Fibroblast of skin of left biceps (primary cell): ENCODE results near the gene WDR18.

Experiments
- DNase-seq, 2 experiments: peaks; one replicate each; pipeline ENCODE4 v3.0.0-alpha.2; 2013; ENCODE audit warnings: low read depth in 2 of 2

The WDR18 gene

DNA sequence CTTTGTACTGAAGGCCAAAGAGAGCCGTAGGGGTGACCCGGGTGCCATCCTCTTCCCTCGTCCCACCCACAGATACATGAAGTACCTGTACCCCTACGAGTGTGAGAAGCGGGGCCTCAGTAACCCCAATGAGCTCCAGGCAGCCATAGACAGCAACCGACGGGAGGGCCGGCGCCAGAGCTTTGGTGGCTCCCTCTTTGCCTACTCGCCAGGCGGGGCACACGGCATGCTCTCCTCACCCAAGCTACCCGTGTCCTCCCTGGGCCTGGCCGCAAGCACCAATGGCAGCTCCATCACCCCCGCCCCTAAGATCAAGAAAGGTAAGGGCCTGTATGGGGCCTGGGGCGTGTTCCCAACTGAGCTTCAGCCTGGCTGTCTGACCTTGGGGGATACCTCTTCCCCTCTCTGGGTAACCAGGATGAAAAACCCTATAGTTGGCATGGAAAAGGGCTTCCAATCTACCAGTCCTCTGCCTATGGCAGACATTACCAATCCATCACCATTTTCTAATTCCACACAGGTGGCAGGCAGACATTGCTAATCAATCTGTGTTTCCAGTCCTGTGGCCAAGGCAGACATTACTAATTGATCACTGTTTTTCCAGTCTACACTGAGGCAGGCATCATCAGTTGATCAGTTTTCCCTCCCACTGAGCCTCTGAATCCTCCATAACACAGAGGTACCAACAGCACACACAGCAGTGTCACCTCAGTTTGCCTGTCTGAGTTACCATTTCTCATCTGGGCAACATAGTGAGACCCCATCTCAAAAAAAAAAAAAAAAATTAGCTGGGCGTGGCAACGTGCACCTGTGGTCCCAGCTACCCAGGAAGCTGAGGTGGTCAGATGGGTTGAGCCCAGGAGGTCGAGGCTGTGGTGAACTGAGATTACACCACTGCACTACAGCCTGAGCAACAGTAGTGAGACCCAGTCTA lies 19.1 kb upstream of the WDR18 start:
- DNase-seq = no peak

DNA sequence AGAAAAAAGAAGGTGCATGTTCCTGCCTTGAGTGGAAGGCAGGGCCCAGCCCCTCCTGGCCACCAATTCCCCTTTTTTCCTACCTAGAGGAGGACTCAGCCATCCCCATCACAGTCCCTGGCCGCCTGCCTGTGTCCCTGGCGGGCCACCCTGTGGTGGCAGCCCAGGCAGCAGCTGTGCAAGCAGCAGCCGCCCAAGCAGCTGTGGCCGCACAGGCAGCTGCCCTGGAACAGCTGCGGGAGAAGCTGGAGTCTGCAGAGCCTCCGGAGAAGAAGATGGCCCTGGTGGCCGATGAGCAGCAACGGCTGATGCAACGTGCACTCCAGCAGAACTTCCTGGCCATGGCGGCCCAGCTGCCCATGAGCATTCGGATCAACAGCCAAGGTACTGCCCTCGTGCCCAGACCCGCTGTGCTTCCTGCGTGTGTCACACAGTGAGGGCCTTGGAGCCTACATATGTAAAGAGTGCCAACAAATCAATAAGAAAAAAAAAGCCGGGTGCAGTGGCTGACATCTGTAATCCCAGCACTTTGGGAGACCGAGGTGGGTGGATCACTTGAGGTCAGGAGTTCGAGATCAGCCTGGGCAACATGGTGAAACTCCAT lies 17.6 kb upstream of the WDR18 start:
- DNase-seq = no peak

DNA sequence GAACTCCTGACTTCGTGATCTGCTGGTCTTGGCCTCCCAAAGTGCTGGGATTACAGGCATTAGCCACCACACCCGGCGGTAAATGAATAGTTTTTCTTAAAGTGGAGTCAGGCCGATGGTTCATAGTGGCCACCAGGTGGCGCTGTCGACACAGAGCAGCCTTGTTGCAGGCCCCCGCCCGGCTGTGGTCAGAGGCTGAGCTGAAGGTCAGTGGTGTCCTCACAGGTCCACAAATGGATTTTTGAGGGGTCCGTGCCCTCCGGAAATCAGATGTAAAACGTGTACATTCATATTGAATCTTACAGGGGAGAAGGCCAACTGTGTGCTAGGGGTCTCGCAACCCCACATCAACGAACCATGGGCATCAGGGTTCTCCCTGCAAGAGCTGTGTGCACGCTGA lies 13.4 kb upstream of the WDR18 start:
- DNase-seq = no peak

DNA sequence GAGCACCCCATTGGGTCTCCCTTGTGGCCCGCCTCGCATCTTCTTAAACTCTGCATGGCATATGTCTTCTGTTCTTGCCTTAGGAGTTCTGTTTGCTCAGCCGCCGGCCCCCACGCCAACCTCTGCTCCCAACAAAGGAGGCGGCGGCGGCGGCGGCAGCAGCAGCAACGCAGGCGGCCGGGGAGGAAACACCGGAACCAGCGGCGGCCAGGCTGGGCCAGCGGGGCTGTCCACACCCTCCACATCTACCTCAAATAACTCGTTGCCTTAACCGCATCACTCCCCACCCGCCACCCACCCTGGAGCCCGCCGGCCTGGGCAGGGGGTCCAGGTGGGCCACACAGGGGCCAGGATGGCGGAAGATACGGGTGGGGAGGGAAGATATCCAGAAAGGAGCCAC lies 12.3 kb upstream of the WDR18 start:
- DNase-seq = no peak

GRCh38 chr19:972281-972680 lies 11.9 kb upstream of the WDR18 start:
- no peak for DNase-seq

DNA sequence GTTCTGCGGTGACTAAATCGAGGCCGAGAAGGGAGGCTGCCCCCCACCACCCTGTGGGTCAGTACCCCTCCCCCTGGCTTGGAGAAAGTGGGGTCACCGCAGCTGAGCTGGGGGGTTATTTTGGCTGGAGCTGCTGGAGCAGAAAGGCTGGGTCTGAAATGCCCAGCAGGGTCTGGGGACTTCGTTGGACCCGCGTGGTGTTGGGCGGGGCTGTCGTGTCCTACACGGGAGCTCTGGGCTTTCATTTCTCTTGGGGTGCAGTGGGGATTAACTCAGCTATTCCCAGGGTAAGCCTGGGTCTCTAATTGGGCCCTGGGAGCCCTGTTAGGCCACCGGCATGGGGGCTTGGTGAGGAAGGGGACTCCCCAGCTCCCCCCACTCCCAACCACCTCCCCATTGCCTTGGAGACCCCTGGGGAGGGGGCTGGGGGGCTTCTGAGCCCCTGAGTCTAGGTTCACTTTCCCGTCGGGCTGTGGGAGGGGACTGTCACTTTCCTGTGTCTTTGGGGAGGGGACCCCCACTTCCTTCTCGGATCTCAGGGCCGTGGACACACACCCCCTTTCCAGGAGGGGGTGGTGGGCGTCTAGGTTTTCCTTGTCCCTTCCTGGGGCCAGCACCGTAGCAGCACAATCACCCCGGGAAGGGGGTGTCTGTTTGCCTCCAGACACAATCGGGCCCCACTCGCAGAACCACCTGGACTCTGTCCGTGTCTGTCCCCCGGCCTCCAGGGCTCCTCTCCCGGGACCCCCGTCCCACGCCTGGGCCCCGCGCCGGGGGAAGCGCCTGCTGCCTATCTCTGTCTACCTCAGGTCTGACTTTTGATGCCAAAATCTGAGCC lies 10.2 kb upstream of the WDR18 start:
- no peak for DNase-seq

DNA sequence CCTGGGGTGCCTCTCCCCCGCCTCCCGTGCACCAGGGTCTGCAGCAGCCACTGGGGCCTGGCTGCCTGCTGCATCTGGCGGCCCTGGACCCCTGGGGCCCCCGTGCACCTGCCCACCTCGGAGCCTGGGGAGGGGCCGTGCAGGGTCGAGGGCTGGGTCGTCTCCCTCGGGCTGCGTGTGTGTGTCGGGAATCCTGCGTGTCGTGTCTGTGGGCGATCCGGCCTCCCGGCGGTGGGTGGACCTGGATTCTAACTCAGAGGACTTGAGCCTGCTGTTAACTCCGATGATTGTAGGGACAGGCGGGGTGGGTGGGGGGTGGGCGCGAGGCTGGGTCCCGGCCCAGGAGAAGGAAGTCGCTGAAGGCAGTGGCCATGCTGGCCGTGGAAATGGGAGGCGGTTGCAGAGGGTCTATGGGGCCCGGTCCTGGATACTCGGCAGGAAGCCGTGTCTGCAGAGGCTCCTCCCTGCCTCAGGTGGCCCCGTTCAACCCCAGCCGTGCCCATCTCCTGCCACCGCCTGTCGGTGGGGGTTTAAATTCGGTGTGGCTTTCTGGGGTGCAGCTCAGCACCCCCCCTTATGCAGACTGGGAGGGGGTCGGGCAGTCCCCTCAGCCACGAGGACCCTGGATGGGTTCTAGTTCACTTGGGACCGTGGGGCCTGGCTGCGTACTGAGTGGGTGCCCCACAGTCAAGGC lies 9.4 kb upstream of the WDR18 start:
- no peak for DNase-seq

DNA sequence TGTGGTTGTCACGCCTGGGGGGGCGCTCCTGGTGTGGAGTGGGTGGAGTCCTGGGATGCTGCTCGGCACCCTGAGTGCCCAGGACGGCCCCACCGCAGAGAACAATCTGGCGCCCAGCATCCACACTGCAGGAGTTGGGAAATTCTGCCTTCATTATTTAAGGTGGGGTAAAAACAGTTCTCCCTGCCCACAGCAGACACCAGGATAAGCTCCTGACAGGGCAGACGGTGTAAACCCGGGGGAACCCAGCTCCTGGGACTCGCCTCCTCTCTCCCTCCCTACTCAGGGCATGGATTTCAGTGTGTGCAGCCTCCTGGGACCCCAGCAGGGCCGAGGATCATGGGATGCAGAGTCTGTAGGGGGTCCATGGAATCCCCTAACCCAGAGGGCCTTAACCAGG lies 7.7 kb upstream of the WDR18 start:
- no peak for DNase-seq

- no peak for DNase-seq
Observed at GRCh38 chr19:977058-977464, 7.1 kb upstream of the WDR18 start.

GRCh38 chr19:979318-979741 lies 4.8 kb upstream of the WDR18 start:
- DNase-seq = no peak

- DNase-seq = no peak
Observed at GRCh38 chr19:980133-980998, 3.8 kb upstream of the WDR18 start.

- no peak for DNase-seq
Observed at GRCh38 chr19:982567-983170, 1.5 kb upstream of the WDR18 start.

DNA sequence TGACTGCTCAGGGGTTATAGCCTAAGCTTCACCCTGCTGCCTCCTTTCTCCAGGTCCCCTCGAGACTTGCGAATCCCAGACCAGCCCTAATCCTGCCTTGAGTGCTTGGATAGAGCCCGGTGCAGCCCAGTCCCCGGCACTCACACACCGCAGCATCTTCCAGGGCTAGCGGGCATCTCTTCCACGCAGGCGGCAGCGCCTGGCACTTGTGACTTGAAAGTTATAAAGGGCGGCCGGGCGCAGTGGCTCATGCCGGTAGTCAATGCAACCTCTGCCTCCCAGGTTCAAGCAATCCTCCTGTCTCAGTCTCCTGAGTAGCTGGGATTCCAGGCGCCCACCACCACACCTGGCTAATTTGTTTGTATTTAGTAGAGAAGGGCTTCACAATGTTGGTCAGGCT lies 1.9 kb downstream of the WDR18 start:
- DNase-seq = no peak

DNA sequence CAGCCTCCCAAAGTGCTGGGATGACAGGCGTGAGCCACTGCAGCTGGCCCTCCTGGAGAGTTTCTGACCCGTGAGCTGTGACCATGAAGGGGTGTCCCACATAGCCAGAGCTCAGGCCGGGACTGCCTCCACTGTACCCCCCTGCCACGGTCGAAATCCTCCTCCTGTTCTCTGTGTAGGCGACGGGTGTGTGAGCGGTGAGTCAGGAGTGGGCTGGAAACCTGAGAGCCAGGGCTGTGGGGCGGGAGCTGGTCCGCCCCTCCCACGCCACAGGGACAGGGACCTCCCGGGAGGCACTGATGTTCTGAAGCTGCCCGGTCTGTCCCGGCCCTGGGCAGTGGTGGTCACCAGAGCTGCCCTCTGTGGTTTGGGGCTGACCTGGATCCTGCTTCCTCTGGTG lies 3.9 kb downstream of the WDR18 start:
- no peak for DNase-seq

GRCh38 chr19:988510-988909 lies 4.4 kb downstream of the WDR18 start:
- no peak for DNase-seq

DNA sequence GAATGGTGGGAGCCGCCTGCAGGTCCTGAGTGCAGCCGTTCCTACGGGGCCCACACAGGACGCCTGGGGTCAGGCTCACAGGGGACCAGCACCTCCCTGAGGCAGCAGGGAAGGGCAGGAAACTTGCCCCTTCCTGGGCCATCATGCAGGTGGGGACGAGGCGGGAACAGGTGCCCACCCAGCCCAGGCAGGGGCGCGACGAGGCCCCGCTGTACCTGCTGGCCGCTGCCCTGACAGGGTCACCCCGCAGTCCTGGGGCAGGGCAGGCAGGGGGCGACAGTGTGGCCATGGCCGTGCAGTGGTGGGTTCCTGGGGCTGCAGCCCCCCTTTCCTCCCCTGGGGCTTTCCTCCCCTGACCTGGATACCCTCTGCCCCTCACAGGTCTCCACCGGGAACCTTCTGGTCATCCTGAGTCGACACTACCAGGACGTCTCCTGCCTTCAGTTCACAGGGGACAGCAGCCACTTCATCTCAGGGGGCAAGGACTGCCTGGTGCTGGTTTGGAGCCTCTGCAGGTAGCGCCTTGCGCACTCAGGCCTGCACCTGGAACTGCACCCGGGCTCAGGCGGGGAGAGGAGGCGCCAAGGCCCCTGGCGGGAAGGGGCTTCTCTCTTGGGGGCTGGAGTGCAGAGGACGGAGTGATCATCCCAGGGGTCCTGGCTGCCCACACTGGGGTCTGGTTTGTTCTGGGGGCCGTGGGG lies 5.4 kb downstream of the WDR18 start:
- DNase-seq = no peak

DNA sequence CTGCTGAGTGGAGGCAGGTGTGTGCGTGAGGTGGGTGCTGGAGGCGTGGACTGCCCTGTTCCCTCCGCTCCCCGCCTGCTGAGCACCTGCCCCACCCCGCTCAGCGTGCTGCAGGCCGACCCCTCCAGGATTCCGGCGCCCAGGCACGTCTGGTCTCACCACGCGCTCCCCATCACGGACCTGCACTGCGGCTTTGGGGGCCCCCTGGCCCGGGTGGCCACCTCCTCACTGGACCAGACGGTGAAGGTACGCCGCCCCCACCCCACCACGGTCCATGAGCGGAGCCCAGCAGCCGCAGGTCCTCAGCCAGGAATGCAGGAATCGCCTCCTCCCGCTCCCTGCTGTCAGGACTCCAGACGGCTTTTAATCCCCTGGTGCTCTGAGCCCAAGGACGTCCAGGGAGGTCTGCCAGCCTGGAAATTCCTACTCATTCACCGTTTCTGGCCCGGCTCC lies 6.0 kb downstream of the WDR18 start:
- no peak for DNase-seq

- no peak for DNase-seq
Observed at GRCh38 chr19:990746-991145, 6.6 kb downstream of the WDR18 start.

- no peak for DNase-seq
Observed at GRCh38 chr19:991174-991931, 7.2 kb downstream of the WDR18 start.
